Thymus (tissue), 14 donors: ENCODE results near the gene NDUFC1. TPM values are rescaled to one million over a fixed set of nuclear protein-coding genes. Genes with fewer than 3 reads are reported as not detected.
"Not testable (repeated sequence)": the region's sequence is repeated elsewhere in the genome, so short reads cannot be mapped to it uniquely, and the experiment has no call there.

Source experiments
- DNase-seq, 9 donors: peaks; one replicate each; pipeline ENCODE4 v3.0.0-alpha.2; 2013; ENCODE audit warnings: low spot score in 9 of 9, low read depth in 6 of 9, missing footprints in 1 of 9
- H3K27ac ChIP-seq, 2 donors: one replicate each; pipeline ENCODE4 v1.5.1; 2013; ENCODE audit warnings: control low read depth in 1 of 2, low read depth in 1 of 2, low read length in 1 of 2, mild to moderate bottlenecking in 1 of 2, moderate library complexity in 1 of 2
- H3K27me3 ChIP-seq, 2 donors: one replicate each; pipeline ENCODE4 v1.5.1; 2013; ENCODE audit warnings: low read length in 1 of 2; ENCODE audit not compliant: control insufficient read depth in 2 of 2, insufficient read depth in 1 of 2
- H3K36me3 ChIP-seq, 2 donors: one replicate each; pipeline ENCODE4 v1.5.1; 2013; ENCODE audit warnings: low read length in 1 of 2, mild to moderate bottlenecking in 1 of 2, moderate library complexity in 1 of 2; ENCODE audit not compliant: control insufficient read depth in 2 of 2, insufficient read depth in 2 of 2
- H3K4me1 ChIP-seq, 2 donors: one replicate each; pipeline ENCODE4 v1.5.1; 2013; ENCODE audit warnings: low read length in 2 of 2; ENCODE audit not compliant: control insufficient read depth in 2 of 2, insufficient read depth in 2 of 2
- H3K4me3 ChIP-seq, 2 donors: one replicate each; pipeline ENCODE4 v1.5.1; 2013; ENCODE audit warnings: low read length in 2 of 2, control low read depth in 1 of 2, mild to moderate bottlenecking in 1 of 2
- H3K9me3 ChIP-seq, 2 donors: one replicate each; pipeline ENCODE4 v1.5.1; 2013; ENCODE audit warnings: low read length in 1 of 2, mild to moderate bottlenecking in 1 of 2; ENCODE audit not compliant: control insufficient read depth in 2 of 2, insufficient read depth in 1 of 2
- WGBS: extraction: QIAGEN DNeasy Blood & Tissue Kit; methylation state at CpG from one replicate; pipeline ENCODE4 v1.1.7; 2013; 5-methylcytosine and 5-hydroxymethylcytosine counted together
- long read RNA-seq, 10 donors: transcript quantifications; one replicate each; lab custom pipeline, GENCODE V29; 2026
- polyA plus RNA-seq: library from polyadenylated mRNA; stranded (reverse); fragments of 200-250 nt; gene quantifications from one replicate; pipeline ENCODE4 v1.2.3, GENCODE V29; 2013
- total RNA-seq: library from RNA; stranded (reverse); fragments of 120-200 nt; gene quantifications from one replicate; pipeline ENCODE4 v1.2.4, GENCODE V29; 2013
- donor health status: healthy.

Gene NDUFC1
- total RNA-seq (50.6 TPM), polyA plus RNA-seq (113 TPM)
- long read RNA-seq, donor 1, partial matches to known transcripts: 12 of 12 reads
- long read RNA-seq, donor 1, other reads (novel, unspliced or antisense): 0 of 12 reads
- long read RNA-seq, donor 2: 0 reads
- long read RNA-seq, donor 3, partial matches to known transcripts: 184 of 197 reads
- long read RNA-seq, donor 3, other reads (novel, unspliced or antisense): 7 of 197 reads
- long read RNA-seq, donor 4, partial matches to known transcripts: 83 of 98 reads
- long read RNA-seq, donor 4, other reads (novel, unspliced or antisense): 12 of 98 reads
- long read RNA-seq, donor 5, partial matches to known transcripts: 186 of 189 reads
- long read RNA-seq, donor 5, other reads (novel, unspliced or antisense): 0 of 189 reads
- long read RNA-seq, donor 6, partial matches to known transcripts: 59 of 79 reads
- long read RNA-seq, donor 6, other reads (novel, unspliced or antisense): 18 of 79 reads
- long read RNA-seq, donor 7, partial matches to known transcripts: 117 of 121 reads
- long read RNA-seq, donor 7, other reads (novel, unspliced or antisense): 0 of 121 reads
- long read RNA-seq, donor 8, partial matches to known transcripts: 35 of 36 reads
- long read RNA-seq, donor 8, other reads (novel, unspliced or antisense): 0 of 36 reads
- long read RNA-seq, donor 9, partial matches to known transcripts: 57 of 66 reads
- long read RNA-seq, donor 9, other reads (novel, unspliced or antisense): 8 of 66 reads
- long read RNA-seq, donor 10, partial matches to known transcripts: 88 of 94 reads
- long read RNA-seq, donor 10, other reads (novel, unspliced or antisense): 0 of 94 reads

GRCh38 chr4:139301821-139302611 lies at the start of gene NDUFC1:
Gene NDUFC1, minus strand, starts transcription at chr4:139302477. Its CDS starts 6,679 bp downstream, at chr4:139295798.
- WGBS: under 1% methylated on average over 46 of the region's 46 CpGs
- peak within 1 kb of the TSS; percentile 92 to 93 for H3K27ac ChIP-seq
- H3K27me3 ChIP-seq: no peaks in the 10 kb centered on the region
- H3K36me3 ChIP-seq: peaks cover 6 to 12% of the 10 kb centered on the region in 2 donors
- DNase-seq: peak in 8 of 9 donors; percentile 43 to 82 (median 55)
- H3K9me3 ChIP-seq: peaks cover 0 to 3% of the 10 kb centered on the region in 2 donors
- H3K4me1 ChIP-seq: peaks cover 7% of the 10 kb centered on the region in 2 donors
- H3K4me3 ChIP-seq: peak within 1 kb of the TSS; percentile 89 to 98

- H3K4me3 ChIP-seq: no peak overlapping the region
- H3K4me1 ChIP-seq: no peaks in the 10 kb centered on the region
- H3K36me3 ChIP-seq: peaks cover 10 to 23% of the 10 kb centered on the region in 2 donors
- no peak for DNase-seq
- no peak overlapping the region for H3K27ac ChIP-seq
- H3K27me3 ChIP-seq: no peaks in the 10 kb centered on the region
- no peaks in the 10 kb centered on the region for H3K9me3 ChIP-seq
Observed at GRCh38 chr4:139337612-139338011, 35.3 kb upstream of the NDUFC1 start.

- H3K36me3 ChIP-seq: peaks cover 4 to 19% of the 10 kb centered on the region in 2 donors
- H3K27me3 ChIP-seq: no peaks in the 10 kb centered on the region
- WGBS: 96% methylated on average over 2 of the region's 2 CpGs
- DNase-seq: no peak
- H3K4me1 ChIP-seq: no peaks in the 10 kb centered on the region
- no peak overlapping the region for H3K27ac ChIP-seq
- peaks cover 0 to 2% of the 10 kb centered on the region in 2 donors for H3K9me3 ChIP-seq
- H3K4me3 ChIP-seq: no peak overlapping the region
Observed at GRCh38 chr4:139333046-139333445, 30.8 kb upstream of the NDUFC1 start.

GRCh38 chr4:139331185-139331584 lies 28.9 kb upstream of the NDUFC1 start:
- no peak overlapping the region for H3K27ac ChIP-seq
- no peak overlapping the region for H3K4me3 ChIP-seq
- no peaks in the 10 kb centered on the region for H3K27me3 ChIP-seq
- no peaks in the 10 kb centered on the region for H3K4me1 ChIP-seq
- 100% methylated on average over 1 of the region's 1 CpG for WGBS
- H3K36me3 ChIP-seq: peaks cover 4 to 22% of the 10 kb centered on the region in 2 donors
- DNase-seq: no peak
- H3K9me3 ChIP-seq: peaks cover 0 to 5% of the 10 kb centered on the region in 2 donors

GRCh38 chr4:139330283-139330682 lies 28.0 kb upstream of the NDUFC1 start:
- Histone ChIP-seq H3K4me3 (no peak overlapping the region), H3K36me3 (peaks cover 0 to 22% of the 10 kb centered on the region in 2 donors), H3K27ac (no peak overlapping the region), H3K27me3 (no peaks in the 10 kb centered on the region), H3K4me1 (no peaks in the 10 kb centered on the region), H3K9me3 (peaks cover 0 to 5% of the 10 kb centered on the region in 2 donors)
- DNase-seq: no peak
- WGBS: 99% methylated on average over 3 of the region's 3 CpGs

GRCh38 chr4:139329665-139330200 lies 27.5 kb upstream of the NDUFC1 start:
- no peak for DNase-seq
- H3K27ac ChIP-seq: no peak overlapping the region
- peaks cover 0 to 5% of the 10 kb centered on the region in 2 donors for H3K9me3 ChIP-seq
- 96% methylated on average over 4 of the region's 4 CpGs for WGBS
- no peaks in the 10 kb centered on the region for H3K4me1 ChIP-seq
- no peaks in the 10 kb centered on the region for H3K27me3 ChIP-seq
- H3K36me3 ChIP-seq: peaks cover 0 to 19% of the 10 kb centered on the region in 2 donors
- H3K4me3 ChIP-seq: no peak overlapping the region

GRCh38 chr4:139324620-139325019 lies 22.3 kb upstream of the NDUFC1 start:
- Histone ChIP-seq H3K9me3 (peaks cover 0 to 5% of the 10 kb centered on the region in 2 donors), H3K27ac (no peak overlapping the region), H3K4me1 (peaks cover 0 to 3% of the 10 kb centered on the region in 2 donors), H3K4me3 (no peak overlapping the region), H3K36me3 (peaks cover 0 to 11% of the 10 kb centered on the region in 2 donors), H3K27me3 (no peaks in the 10 kb centered on the region)
- 98% methylated on average over 6 of the region's 6 CpGs for WGBS
- DNase-seq: no peak

- 99% methylated on average over 6 of the region's 6 CpGs for WGBS
Observed at GRCh38 chr4:139322541-139322940, 20.3 kb upstream of the NDUFC1 start.

More at GRCh38 chr4:139322541-139322940, 20.3 kb upstream of the NDUFC1 start:
- H3K36me3 ChIP-seq, H3K27ac ChIP-seq, H3K27me3 ChIP-seq, H3K4me3 ChIP-seq, H3K4me1 ChIP-seq, H3K9me3 ChIP-seq, DNase-seq: not testable (repeated sequence)
